ENCODE data around the gene ARF3.
"Not testable (repeated sequence)": the region's sequence is repeated elsewhere in the genome, so short reads cannot be mapped to it uniquely, and the experiment has no call there.

The ARF3 gene

GRCh38 chr12:48934312-48934706, 23.0 kb downstream of the ARF3 start:
- in situ Hi-C loops (cut with HindIII; ENCODE audit: low sequenced_read_pairs): no loop called here

GRCh38 chr12:48933664-48934311, 23.5 kb downstream of the ARF3 start:
- in situ Hi-C loops (cut with HindIII; ENCODE audit: low sequenced_read_pairs): no loop called here

GRCh38 chr12:48932878-48933277, 24.4 kb downstream of the ARF3 start:
- in situ Hi-C loops (cut with HindIII; ENCODE audit: low sequenced_read_pairs): no loop called here

DNA sequence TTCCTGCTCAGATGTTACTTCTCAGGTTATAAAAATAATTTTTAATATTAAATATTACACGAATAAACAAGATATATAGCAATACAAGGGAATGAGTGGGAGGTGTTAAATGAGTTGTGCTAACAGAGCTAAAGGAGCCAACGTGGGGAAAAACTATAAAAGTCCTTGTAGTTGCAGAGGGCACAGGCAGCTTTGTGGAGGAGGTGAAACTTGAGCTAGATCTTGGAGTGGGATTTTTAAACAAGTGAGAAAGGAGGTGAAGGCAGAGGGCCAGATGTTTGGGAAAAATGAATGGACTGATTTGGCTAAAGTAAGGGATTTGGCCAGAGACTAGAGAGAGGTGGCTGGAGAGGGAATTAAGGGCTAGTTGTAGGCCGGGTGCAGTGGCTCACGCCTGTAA, 26.8 kb downstream of the ARF3 start:
- in situ Hi-C loops (cut with HindIII; ENCODE audit: low sequenced_read_pairs): no loop called here

GRCh38 chr12:48929551-48929950, 27.7 kb downstream of the ARF3 start:
- in situ Hi-C loops (cut with HindIII; ENCODE audit: low sequenced_read_pairs): no loop called here

DNA sequence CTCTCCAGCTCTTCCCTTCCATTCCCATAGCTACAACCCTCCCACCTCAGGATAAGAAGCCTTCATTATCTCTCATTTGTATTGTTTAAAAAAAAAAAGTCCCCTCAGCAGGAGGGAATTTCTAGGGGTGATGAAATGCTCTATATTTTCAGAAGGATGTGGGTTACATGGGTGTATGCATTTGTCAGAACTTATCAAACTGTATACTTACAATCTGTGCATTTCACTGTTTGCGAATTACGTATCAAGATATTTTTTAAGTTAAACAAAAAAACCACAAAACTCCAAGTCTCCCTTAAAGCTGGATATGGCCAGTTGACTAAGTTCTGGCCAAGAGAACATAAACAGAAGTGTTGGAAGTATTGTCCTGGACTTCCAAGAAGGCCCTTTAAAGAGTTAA, 30.0 kb downstream of the ARF3 start:
- in situ Hi-C loops (cut with HindIII; ENCODE audit: low sequenced_read_pairs): no loop called here

DNA sequence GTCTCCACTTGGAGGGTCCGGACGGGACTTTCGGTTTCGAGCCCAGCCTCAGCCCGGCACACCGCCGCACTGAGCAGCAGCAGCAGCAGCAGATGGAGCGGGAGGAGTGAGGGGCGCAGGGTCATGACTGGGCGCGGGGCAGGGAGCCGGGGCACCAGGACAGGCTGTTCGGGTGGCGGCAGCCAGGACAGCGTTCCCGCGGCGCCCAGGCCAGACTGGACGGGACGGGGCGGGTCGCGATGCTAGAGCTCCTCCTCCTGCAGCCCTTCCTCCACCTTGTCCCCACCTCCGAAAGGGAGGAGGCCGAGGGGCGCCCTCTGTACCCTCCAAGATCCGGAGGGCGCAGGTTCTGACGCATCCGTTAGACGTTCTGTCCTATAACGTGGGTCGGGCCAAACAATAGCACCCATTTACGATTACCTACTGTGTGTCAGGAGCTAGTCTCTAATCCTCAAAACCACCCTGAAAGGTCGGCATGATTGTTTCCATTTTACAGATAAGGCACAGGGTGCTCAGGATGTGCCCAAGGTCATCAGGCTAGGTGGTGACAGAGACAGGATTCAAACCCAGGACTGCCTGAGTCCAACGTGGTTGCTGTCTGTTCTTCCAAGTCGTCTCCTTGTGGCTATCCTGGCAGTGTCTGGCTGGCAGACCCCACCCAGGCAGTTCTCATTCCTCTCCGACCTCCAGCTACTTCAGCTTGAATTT, 31.8 kb downstream of the ARF3 start, which contains the start of gene FKBP11:
TSS of gene FKBP11 (minus strand) at position 189 of the 708 bp plus-strand sequence. CDS start at position 125, 64 bp downstream.
- in situ Hi-C loops (cut with HindIII; ENCODE audit: low sequenced_read_pairs): no loop called here

DNA sequence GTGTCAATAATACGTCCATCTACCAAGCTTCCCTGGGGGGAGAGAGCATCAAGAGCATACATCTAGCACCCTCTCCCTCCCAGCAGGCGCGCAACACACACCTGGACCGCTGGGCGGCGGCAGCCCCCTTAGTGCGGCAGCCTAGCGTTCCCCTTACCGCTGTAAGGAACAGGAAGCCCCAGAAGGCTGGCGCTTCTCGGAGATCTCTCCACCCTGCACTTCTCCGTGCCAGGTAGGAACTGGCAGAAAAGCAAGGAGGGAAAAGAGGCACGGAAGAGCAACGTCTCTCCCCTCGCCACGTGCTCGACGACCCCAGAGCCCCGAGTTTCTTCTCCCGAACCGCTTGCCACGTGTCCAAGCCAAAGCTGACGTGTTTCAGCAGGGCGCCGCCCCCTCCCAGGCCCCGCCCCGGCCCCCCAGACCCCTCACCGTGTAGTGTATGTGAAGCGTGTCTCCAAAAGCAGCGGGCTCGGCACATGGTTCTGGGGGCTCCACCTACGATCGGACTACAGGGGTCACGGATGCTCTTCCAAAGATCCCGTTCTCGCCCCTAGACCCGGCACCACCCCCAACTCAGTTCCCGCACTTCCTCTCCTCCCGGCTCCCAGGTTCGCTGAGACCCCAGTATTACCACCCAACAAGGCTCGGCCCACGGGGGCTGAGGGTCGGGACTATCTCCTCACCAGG, 32.5 kb downstream of the ARF3 start:
- in situ Hi-C loops (cut with HindIII; ENCODE audit: low sequenced_read_pairs): no loop called here

- in situ Hi-C loops (cut with HindIII; ENCODE audit: low sequenced_read_pairs): no loop called here
Measured at GRCh38 chr12:48923117-48923516, 34.2 kb downstream of the ARF3 start.

DNA sequence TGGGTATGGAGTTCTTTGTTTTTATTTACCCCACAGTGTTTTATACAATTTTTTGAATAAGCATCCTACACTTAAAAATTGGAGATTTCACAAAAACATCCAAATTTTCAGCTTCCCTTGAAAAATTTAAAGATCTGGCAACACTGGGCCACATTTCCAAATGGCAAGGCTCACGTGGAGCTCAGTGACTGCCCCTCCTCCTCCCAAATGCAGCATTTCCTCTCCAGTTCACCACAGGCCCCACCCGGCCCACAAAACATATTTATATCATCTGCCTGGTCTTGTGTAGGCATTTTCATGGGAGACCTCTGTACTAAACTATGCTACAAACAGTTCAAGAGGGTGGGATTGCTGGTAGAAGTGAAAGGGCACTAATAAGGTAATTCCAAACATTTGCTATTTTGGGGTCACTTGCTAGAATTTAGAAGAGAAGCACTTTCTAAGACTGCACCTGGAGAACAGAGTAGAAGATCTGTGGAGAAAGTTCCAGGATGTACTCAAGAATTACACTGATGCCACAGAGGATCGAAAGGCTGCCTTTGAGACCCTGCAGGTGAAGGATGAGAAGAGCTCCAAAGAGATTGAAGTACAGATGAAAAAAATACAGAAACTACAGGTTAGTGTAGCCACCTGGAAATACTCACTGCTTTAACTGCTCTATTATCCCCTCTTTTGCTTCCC, 39.3 kb downstream of the ARF3 start:
- in situ Hi-C loops (cut with HindIII; ENCODE audit: low sequenced_read_pairs): no loop called here

GRCh38 chr12:48910196-48910595, 47.1 kb downstream of the ARF3 start:
- in situ Hi-C loops (cut with HindIII; ENCODE audit: low sequenced_read_pairs): no loop called here

- in situ Hi-C loops (cut with HindIII; ENCODE audit: low sequenced_read_pairs): not testable (repeated sequence)
Measured at GRCh38 chr12:48909698-48910097, 47.6 kb downstream of the ARF3 start.

- in situ Hi-C loops (cut with HindIII; ENCODE audit: low sequenced_read_pairs): no loop called here
Measured at GRCh38 chr12:48907245-48907644, 50.0 kb downstream of the ARF3 start.

- in situ Hi-C loops (cut with HindIII; ENCODE audit: low sequenced_read_pairs): no loop called here
Measured at GRCh38 chr12:48903982-48904411, 53.3 kb downstream of the ARF3 start.

DNA sequence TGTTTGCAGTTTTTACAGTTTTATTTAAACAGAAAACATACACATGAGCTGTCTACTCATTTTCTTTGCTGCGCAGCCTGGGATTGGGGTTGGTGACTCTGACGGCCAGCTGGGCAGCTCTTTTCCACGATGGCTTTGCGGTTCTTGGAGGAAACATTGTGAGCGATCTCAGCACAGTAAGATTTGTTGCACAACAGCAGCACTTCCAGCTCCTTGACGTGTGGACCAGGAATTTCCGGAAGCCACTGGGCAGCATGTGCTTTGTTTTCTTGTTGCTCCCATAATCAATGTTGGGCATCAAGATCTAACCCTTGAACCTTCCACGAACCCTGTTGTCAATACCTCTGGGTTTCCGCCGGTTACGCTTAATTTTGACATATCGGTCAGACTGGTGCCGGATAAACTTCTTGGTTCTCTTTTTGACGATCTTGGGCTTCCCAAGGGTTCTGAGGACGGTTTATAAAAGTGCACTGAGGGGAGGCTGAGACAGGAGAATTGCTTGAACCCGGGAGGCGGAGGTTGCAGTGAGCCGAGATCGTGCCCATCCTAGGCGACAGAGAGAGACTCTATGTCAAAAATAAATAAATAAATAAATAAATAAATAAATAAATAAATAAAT, 53.8 kb downstream of the ARF3 start:
- in situ Hi-C loops (cut with HindIII; ENCODE audit: low sequenced_read_pairs): no loop called here

GRCh38 chr12:48901278-48901677, 56.0 kb downstream of the ARF3 start:
- in situ Hi-C loops (cut with HindIII; ENCODE audit: low sequenced_read_pairs): no loop called here

GRCh38 chr12:48899651-48900050, 57.6 kb downstream of the ARF3 start:
- in situ Hi-C loops (cut with HindIII; ENCODE audit: low sequenced_read_pairs): no loop called here

DNA sequence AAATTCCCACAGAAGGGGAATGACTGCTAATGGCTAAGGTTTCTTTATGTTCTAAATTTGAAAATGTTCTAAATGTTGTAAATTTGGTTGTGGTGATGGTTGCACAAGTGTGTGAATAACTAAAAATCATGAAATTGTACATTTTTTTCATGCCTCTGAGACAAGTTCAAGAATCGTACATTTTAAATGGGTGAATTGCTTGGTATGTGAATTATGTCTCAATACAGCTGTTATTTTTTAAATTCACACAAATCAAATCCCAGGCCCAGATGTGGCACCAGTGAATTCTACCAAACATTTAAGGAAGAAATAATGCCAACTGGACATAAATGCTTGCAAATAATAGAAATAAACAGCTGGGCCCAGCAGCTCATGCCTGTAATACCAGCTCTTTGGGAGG, 63.0 kb downstream of the ARF3 start:
- in situ Hi-C loops (cut with HindIII; ENCODE audit: low sequenced_read_pairs): no loop called here

- in situ Hi-C loops (cut with HindIII; ENCODE audit: low sequenced_read_pairs): no loop called here
Measured at GRCh38 chr12:48890657-48891418, 66.4 kb downstream of the ARF3 start.

GRCh38 chr12:48889679-48890078, 67.6 kb downstream of the ARF3 start:
- in situ Hi-C loops (cut with HindIII; ENCODE audit: low sequenced_read_pairs): no loop called here

Measured in endothelial cell of hepatic sinusoid (primary cell).